Measurements from ENCODE around the gene SCARB1. TPM values are rescaled to one million over a fixed set of nuclear protein-coding genes. Genes with fewer than 3 reads are reported as not detected.
"Not testable (repeated sequence)": the region's sequence is repeated elsewhere in the genome, so short reads cannot be mapped to it uniquely, and the experiment has no call there.

Gene SCARB1
- polyA plus RNA-seq, 1 experiment = 10.3 TPM

GRCh38 chr12:124893792-124894516 is 30.3 kb upstream of the SCARB1 start:
- POLR2A ChIA-PET = no interaction called here

GRCh38 chr12:124888260-124888659 is 24.6 kb upstream of the SCARB1 start:
- no peak for DNase-seq (ENCODE audit: low read depth, low spot score)
- Histone ChIP-seq H3K27me3 (ENCODE audit: control insufficient read depth, insufficient read depth, low read length) (no peaks in the 10 kb centered on the region), H3K9me3 (ENCODE audit: control insufficient read depth, insufficient read depth, low read length) (peaks cover 4% of the 10 kb centered on the region), H3K4me3 (ENCODE audit: low read depth, low read length) (no peak overlapping the region), H3K27ac (ENCODE audit: low read depth, low read length) (no peak overlapping the region)
- ChIA-PET POLR2A (interaction anchor here (0.7 kb wide), 1 partner anchor 489 kb away, joined by 4 read pairs; no protein-coding TSS in a partner anchor), CTCF (interaction anchor here (1.6 to 3.2 kb wide), 2 partner anchors 18 to 856 kb away, joined by 4 to 15 read pairs; no protein-coding TSS in a partner anchor)
- TF ChIP-seq CTCF (IDR thresholded peaks at IDR 0.05; ENCODE audit: low read depth, low read length) = no peak

More at GRCh38 chr12:124893792-124894516, 30.3 kb upstream of the SCARB1 start:
- CTCF ChIA-PET = interaction anchor here (3.1 kb wide), 1 partner anchor 13 kb away, joined by 17 read pairs; no protein-coding TSS in a partner anchor
- H3K4me3 ChIP-seq (ENCODE audit: low read depth, low read length) = no peak overlapping the region
- H3K9me3 ChIP-seq (ENCODE audit: control insufficient read depth, insufficient read depth, low read length) = peaks cover 4% of the 10 kb centered on the region
- TF ChIP-seq CTCF (IDR thresholded peaks at IDR 0.05; ENCODE audit: low read depth, low read length) = no peak
- DNase-seq (ENCODE audit: low read depth, low spot score) = no peak
- H3K27me3 ChIP-seq (ENCODE audit: control insufficient read depth, insufficient read depth, low read length) = no peaks in the 10 kb centered on the region
- no peak overlapping the region for H3K27ac ChIP-seq (ENCODE audit: low read depth, low read length)

- ChIA-PET CTCF (interaction anchor here (1.6 to 3.2 kb wide), 2 partner anchors 19 to 855 kb away, joined by 4 to 15 read pairs; no protein-coding TSS in a partner anchor), POLR2A (interaction anchor here (0.6 to 0.7 kb wide), 2 partner anchors 363 to 488 kb away, joined by 3 to 4 read pairs; no protein-coding TSS in a partner anchor)
- H3K27ac ChIP-seq (ENCODE audit: low read depth, low read length); H3K27me3 ChIP-seq (ENCODE audit: control insufficient read depth, insufficient read depth, low read length); H3K9me3 ChIP-seq (ENCODE audit: control insufficient read depth, insufficient read depth, low read length); H3K4me3 ChIP-seq (ENCODE audit: low read depth, low read length); DNase-seq (ENCODE audit: low read depth, low spot score): not testable (repeated sequence)
These were observed 24.1 kb upstream of the SCARB1 start for GRCh38 chr12:124887766-124888165.

- CTCF ChIA-PET = no interaction called here
- H3K9me3 ChIP-seq (ENCODE audit: control insufficient read depth, insufficient read depth, low read length) = peaks cover 1% of the 10 kb centered on the region
- POLR2A ChIA-PET = no interaction called here
- no peak overlapping the region for H3K4me3 ChIP-seq (ENCODE audit: low read depth, low read length)
- H3K27ac ChIP-seq (ENCODE audit: low read depth, low read length) = no peak overlapping the region
- no peak for TF ChIP-seq CTCF (IDR thresholded peaks at IDR 0.05; ENCODE audit: low read depth, low read length)
- DNase-seq (ENCODE audit: low read depth, low spot score) = no peak
- H3K27me3 ChIP-seq (ENCODE audit: control insufficient read depth, insufficient read depth, low read length) = no peaks in the 10 kb centered on the region
These were observed 21.1 kb upstream of the SCARB1 start for GRCh38 chr12:124884587-124885438.

- H3K4me3 ChIP-seq (ENCODE audit: low read depth, low read length) = no peak overlapping the region
- no peak overlapping the region for H3K27ac ChIP-seq (ENCODE audit: low read depth, low read length)
- no peak for TF ChIP-seq CTCF (IDR thresholded peaks at IDR 0.05; ENCODE audit: low read depth, low read length)
- no peaks in the 10 kb centered on the region for H3K9me3 ChIP-seq (ENCODE audit: control insufficient read depth, insufficient read depth, low read length)
- POLR2A ChIA-PET = no interaction called here
- H3K27me3 ChIP-seq (ENCODE audit: control insufficient read depth, insufficient read depth, low read length) = no peaks in the 10 kb centered on the region
- CTCF ChIA-PET = no interaction called here
- no peak for DNase-seq (ENCODE audit: low read depth, low spot score)
These were observed 19.8 kb upstream of the SCARB1 start for GRCh38 chr12:124883263-124884130.

All from AG04450 (cell line).